C4-2B (cell line): Measurements from ENCODE around the gene OCEL1.
A peak's percentile ranks its signal among the peaks of the same experiment; 100 is the strongest.
"Not testable (repeated sequence)": the region's sequence is repeated elsewhere in the genome, so short reads cannot be mapped to it uniquely, and the experiment has no call there.

Experiments
- H3K27ac ChIP-seq: fragments of 450-650 bp; 2 replicates; pipeline ENCODE4 v1.5.1; 2017
- ZFX ChIP-seq: fragments of 450-650 bp; IDR thresholded peaks from 2 replicates; pipeline ENCODE4 v1.6.1; 2017
- TF ChIP-seq, protein P1 (sequence below): fragments of 450-650 bp; conservative IDR thresholded peaks from 2 replicates; pipeline ENCODE4 v1.5.1; 2017; ENCODE audit warnings: mild to moderate bottlenecking

The OCEL1 gene

DNA sequence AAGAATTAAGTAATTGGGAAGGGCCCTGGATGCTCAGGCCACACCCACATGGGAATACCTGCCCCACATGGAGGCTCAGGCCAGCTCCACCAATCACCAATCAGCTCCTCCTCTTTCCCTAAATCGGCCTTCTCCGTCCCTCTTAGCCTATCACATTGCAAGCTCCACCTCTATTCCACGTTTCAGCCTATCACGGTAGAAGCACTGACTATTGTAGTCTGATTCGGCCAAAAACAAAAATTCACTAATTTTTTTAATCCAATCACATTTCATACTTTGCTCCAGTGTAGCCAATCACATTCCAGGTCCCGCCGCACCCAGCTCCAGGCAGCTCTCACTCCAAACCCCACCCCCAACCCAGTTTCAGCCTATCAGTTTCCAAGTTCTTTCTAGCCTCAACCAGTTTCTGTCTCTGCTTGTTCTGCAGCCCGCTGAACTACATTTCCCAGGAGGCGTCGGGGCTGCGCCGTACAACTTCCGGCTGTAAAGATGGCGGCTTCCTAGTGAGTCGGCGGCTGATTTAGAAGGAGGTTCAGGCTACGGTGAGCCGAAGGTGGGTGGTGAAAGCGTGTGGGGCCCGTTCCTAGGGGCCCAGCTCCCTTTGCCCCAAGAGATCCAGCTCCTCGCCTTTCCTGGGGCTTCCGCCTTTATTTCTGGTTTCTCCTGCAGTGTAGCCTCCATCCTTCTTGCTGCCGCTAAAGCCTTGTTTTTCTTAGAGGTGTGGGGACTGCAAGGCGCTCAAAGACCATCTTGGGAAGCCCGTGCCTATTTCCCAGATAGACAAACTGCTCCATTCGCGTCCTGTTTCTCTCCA, 41.2 kb downstream of the OCEL1 start, which contains the start of gene BABAM1:
BABAM1 (plus strand) TSS at position 469 of the 814 bp plus-strand sequence. CDS start 1,364 bp downstream, outside the sequence.
- TF ChIP-seq ZFX, result no peak
- TF ChIP-seq, protein P1, sequence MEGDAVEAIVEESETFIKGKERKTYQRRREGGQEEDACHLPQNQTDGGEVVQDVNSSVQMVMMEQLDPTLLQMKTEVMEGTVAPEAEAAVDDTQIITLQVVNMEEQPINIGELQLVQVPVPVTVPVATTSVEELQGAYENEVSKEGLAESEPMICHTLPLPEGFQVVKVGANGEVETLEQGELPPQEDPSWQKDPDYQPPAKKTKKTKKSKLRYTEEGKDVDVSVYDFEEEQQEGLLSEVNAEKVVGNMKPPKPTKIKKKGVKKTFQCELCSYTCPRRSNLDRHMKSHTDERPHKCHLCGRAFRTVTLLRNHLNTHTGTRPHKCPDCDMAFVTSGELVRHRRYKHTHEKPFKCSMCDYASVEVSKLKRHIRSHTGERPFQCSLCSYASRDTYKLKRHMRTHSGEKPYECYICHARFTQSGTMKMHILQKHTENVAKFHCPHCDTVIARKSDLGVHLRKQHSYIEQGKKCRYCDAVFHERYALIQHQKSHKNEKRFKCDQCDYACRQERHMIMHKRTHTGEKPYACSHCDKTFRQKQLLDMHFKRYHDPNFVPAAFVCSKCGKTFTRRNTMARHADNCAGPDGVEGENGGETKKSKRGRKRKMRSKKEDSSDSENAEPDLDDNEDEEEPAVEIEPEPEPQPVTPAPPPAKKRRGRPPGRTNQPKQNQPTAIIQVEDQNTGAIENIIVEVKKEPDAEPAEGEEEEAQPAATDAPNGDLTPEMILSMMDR, result no peak
- H3K27ac ChIP-seq, result peak within 1 kb of the TSS; percentile 73

- H3K27ac ChIP-seq, result peak overlapping the region; percentile 73; the same call in 1 of the 2 replicates
- no peak for TF ChIP-seq ZFX
- TF ChIP-seq, protein P1, result no peak
Measured at GRCh38 chr19:17268754-17269153, 42.7 kb downstream of the OCEL1 start.

DNA sequence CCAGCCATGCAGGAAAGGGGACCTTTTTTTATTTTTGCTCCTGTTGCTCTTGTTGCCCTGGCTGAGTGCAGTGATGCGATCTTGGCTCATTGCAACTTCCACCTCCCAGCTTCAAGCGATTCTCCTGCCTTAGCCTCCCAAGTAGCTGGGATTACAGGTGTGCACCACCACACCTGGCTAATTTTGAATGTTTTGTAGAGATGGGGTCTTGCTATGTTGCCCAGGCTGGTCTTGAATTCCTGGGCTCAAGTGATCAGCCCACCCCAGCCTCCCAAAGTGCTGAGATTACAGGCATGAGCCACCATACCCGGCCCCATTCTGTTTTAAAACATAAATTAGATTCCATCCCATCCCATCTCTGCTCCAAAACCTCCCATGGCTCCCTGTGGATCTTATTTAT, 48.9 kb downstream of the OCEL1 start:
- H3K27ac ChIP-seq, result not testable (repeated sequence)

- no peak for TF ChIP-seq ZFX
- H3K27ac ChIP-seq, result no peak overlapping the region
Measured at GRCh38 chr19:17275441-17276175, 49.6 kb downstream of the OCEL1 start.
